Thyroid gland (tissue), 4 donors: ENCODE data around the gene CSTF2.
"Not testable (repeated sequence)": the region's sequence is repeated elsewhere in the genome, so short reads cannot be mapped to it uniquely, and the experiment has no call there.

Source experiments
- POLR2A ChIP-seq, 2 donors: fragments of 450-650 bp; IDR thresholded peaks; one replicate each; pipeline ENCODE4 v1.6.1; 2017; ENCODE audit warnings: antibody characterized with exemption in 2 of 2, mild to moderate bottlenecking in 2 of 2, moderate library complexity in 1 of 2
- TF ChIP-seq, protein P1 (sequence below), 6 experiments: fragments of 200-600 bp in 3 of 6; fragments of 450-650 bp in 3 of 6; sonication (generic) in 3 of 6; IDR thresholded peaks; one replicate each; pipeline ENCODE4 v1.5.1; 2016 to 2019; ENCODE audit warnings: antibody characterized with exemption in 6 of 6, mild to moderate bottlenecking in 2 of 6, inconsistent platforms in 1 of 6, moderate library complexity in 1 of 6

DNA sequence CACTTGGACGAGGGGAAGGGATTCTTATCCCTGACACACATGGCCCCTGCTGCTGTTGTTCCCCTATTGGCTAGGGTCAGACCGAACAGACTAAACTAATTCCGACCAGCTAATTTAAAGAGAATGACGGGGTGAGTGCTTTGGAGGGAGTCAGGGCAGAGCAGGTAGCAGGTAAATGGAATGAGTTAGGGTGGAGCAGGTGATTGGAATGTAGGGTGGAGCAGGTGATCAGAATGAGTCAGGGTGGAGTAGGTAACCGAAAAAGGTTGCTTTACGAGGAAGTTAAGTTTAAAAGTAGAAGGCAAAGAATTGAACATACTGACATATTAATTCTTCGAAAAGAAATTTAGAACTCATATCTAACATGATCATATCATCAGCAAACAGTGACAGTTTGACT, 11.9 kb upstream of the CSTF2 start:
- TF ChIP-seq, protein P1, sequence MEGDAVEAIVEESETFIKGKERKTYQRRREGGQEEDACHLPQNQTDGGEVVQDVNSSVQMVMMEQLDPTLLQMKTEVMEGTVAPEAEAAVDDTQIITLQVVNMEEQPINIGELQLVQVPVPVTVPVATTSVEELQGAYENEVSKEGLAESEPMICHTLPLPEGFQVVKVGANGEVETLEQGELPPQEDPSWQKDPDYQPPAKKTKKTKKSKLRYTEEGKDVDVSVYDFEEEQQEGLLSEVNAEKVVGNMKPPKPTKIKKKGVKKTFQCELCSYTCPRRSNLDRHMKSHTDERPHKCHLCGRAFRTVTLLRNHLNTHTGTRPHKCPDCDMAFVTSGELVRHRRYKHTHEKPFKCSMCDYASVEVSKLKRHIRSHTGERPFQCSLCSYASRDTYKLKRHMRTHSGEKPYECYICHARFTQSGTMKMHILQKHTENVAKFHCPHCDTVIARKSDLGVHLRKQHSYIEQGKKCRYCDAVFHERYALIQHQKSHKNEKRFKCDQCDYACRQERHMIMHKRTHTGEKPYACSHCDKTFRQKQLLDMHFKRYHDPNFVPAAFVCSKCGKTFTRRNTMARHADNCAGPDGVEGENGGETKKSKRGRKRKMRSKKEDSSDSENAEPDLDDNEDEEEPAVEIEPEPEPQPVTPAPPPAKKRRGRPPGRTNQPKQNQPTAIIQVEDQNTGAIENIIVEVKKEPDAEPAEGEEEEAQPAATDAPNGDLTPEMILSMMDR (IDR thresholded peaks at IDR 0.05): not testable (repeated sequence)
- TF ChIP-seq POLR2A (IDR thresholded peaks at IDR 0.05): not testable (repeated sequence)
